Measurements from ENCODE around the gene ROMO1.
"Not testable (repeated sequence)": the region's sequence is repeated elsewhere in the genome, so short reads cannot be mapped to it uniquely, and the experiment has no call there.

- TF ChIP-seq, protein P1, sequence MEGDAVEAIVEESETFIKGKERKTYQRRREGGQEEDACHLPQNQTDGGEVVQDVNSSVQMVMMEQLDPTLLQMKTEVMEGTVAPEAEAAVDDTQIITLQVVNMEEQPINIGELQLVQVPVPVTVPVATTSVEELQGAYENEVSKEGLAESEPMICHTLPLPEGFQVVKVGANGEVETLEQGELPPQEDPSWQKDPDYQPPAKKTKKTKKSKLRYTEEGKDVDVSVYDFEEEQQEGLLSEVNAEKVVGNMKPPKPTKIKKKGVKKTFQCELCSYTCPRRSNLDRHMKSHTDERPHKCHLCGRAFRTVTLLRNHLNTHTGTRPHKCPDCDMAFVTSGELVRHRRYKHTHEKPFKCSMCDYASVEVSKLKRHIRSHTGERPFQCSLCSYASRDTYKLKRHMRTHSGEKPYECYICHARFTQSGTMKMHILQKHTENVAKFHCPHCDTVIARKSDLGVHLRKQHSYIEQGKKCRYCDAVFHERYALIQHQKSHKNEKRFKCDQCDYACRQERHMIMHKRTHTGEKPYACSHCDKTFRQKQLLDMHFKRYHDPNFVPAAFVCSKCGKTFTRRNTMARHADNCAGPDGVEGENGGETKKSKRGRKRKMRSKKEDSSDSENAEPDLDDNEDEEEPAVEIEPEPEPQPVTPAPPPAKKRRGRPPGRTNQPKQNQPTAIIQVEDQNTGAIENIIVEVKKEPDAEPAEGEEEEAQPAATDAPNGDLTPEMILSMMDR (IDR thresholded peaks at IDR 0.05) = not testable (repeated sequence)
- not testable (repeated sequence) for TF ChIP-seq POLR2A (IDR thresholded peaks at IDR 0.05)
Measured at GRCh38 chr20:35706591-35707529, 7.7 kb downstream of the ROMO1 start.

All from vagina (tissue), 2 donors.